ENCODE data around the gene PTPRM.
"Not testable (repeated sequence)": the region's sequence is repeated elsewhere in the genome, so short reads cannot be mapped to it uniquely, and the experiment has no call there.

PTPRM gene

GRCh38 chr18:8049147-8049546 lies 482.0 kb downstream of the PTPRM start:
- no peak overlapping the region for H3K9ac ChIP-seq (ENCODE audit: low read depth, low read length)
- H3K4me2 ChIP-seq (ENCODE audit: low read length) = peak overlapping the region; percentile 22
- H3K4me1 ChIP-seq (ENCODE audit: control insufficient read depth, insufficient read depth, low read length) = peaks cover 13% of the 10 kb centered on the region
- H3K4me3 ChIP-seq (ENCODE audit: low read length) = no peak overlapping the region
- H3K27me3 ChIP-seq (ENCODE audit: control insufficient read depth, insufficient read depth, low read length) = no peaks in the 10 kb centered on the region
- no peaks in the 10 kb centered on the region for H3K36me3 ChIP-seq (ENCODE audit: insufficient read depth, low read length)
- H3K9me3 ChIP-seq (replicated peaks; ENCODE audit: low read length) = no peaks in the 10 kb centered on the region

GRCh38 chr18:8050616-8051329 lies 483.7 kb downstream of the PTPRM start:
- Histone ChIP-seq H3K4me3 (ENCODE audit: low read length) (no peak overlapping the region), H3K4me1 (ENCODE audit: control insufficient read depth, insufficient read depth, low read length) (peaks cover 8% of the 10 kb centered on the region), H3K9me3 (replicated peaks; ENCODE audit: low read length) (no peaks in the 10 kb centered on the region)

GRCh38 chr18:8051453-8051852 lies 484.3 kb downstream of the PTPRM start:
- Histone ChIP-seq H3K4me2 (ENCODE audit: low read length) (no peak overlapping the region), H3K27me3 (ENCODE audit: control insufficient read depth, insufficient read depth, low read length) (no peaks in the 10 kb centered on the region), H3K4me1 (ENCODE audit: control insufficient read depth, insufficient read depth, low read length) (peaks cover 8% of the 10 kb centered on the region), H3K9ac (ENCODE audit: low read depth, low read length) (no peak overlapping the region), H3K4me3 (ENCODE audit: low read length) (no peak overlapping the region), H3K9me3 (replicated peaks; ENCODE audit: low read length) (no peaks in the 10 kb centered on the region), H3K36me3 (ENCODE audit: insufficient read depth, low read length) (no peaks in the 10 kb centered on the region)

More at GRCh38 chr18:8050616-8051329, 483.7 kb downstream of the PTPRM start:
- Histone ChIP-seq H3K9ac (ENCODE audit: low read depth, low read length) (no peak overlapping the region), H3K36me3 (ENCODE audit: insufficient read depth, low read length) (no peaks in the 10 kb centered on the region), H3K27me3 (ENCODE audit: control insufficient read depth, insufficient read depth, low read length) (no peaks in the 10 kb centered on the region), H3K4me2 (ENCODE audit: low read length) (no peak overlapping the region)

- Histone ChIP-seq H3K27me3 (ENCODE audit: control insufficient read depth, insufficient read depth, low read length) (no peaks in the 10 kb centered on the region), H3K4me1 (ENCODE audit: control insufficient read depth, insufficient read depth, low read length) (peaks cover 8% of the 10 kb centered on the region), H3K4me3 (ENCODE audit: low read length) (no peak overlapping the region), H3K9ac (ENCODE audit: low read depth, low read length) (no peak overlapping the region), H3K4me2 (ENCODE audit: low read length) (no peak overlapping the region), H3K9me3 (replicated peaks; ENCODE audit: low read length) (no peaks in the 10 kb centered on the region), H3K36me3 (ENCODE audit: insufficient read depth, low read length) (no peaks in the 10 kb centered on the region)
Observed at GRCh38 chr18:8052237-8052701, 485.2 kb downstream of the PTPRM start.

GRCh38 chr18:8056723-8057122 lies 489.6 kb downstream of the PTPRM start:
- Histone ChIP-seq H3K9me3 (replicated peaks; ENCODE audit: low read length) (no peaks in the 10 kb centered on the region), H3K27me3 (ENCODE audit: control insufficient read depth, insufficient read depth, low read length) (no peaks in the 10 kb centered on the region), H3K9ac (ENCODE audit: low read depth, low read length) (no peak overlapping the region), H3K4me1 (ENCODE audit: control insufficient read depth, insufficient read depth, low read length) (no peaks in the 10 kb centered on the region), H3K4me2 (ENCODE audit: low read length) (no peak overlapping the region), H3K4me3 (ENCODE audit: low read length) (no peak overlapping the region), H3K36me3 (ENCODE audit: insufficient read depth, low read length) (no peaks in the 10 kb centered on the region)

- not testable (repeated sequence) for H3K36me3 ChIP-seq (ENCODE audit: insufficient read depth, low read length); H3K9me3 ChIP-seq (replicated peaks; ENCODE audit: low read length); H3K27me3 ChIP-seq (ENCODE audit: control insufficient read depth, insufficient read depth, low read length); H3K9ac ChIP-seq (ENCODE audit: low read depth, low read length); H3K4me1 ChIP-seq (ENCODE audit: control insufficient read depth, insufficient read depth, low read length); H3K4me2 ChIP-seq (ENCODE audit: low read length); H3K4me3 ChIP-seq (ENCODE audit: low read length)
Observed at GRCh38 chr18:8063152-8063551, 496.0 kb downstream of the PTPRM start.

- Histone ChIP-seq H3K4me1 (ENCODE audit: control insufficient read depth, insufficient read depth, low read length) (no peaks in the 10 kb centered on the region), H3K4me2 (ENCODE audit: low read length) (no peak overlapping the region), H3K4me3 (ENCODE audit: low read length) (no peak overlapping the region), H3K9ac (ENCODE audit: low read depth, low read length) (no peak overlapping the region), H3K36me3 (ENCODE audit: insufficient read depth, low read length) (no peaks in the 10 kb centered on the region), H3K27me3 (ENCODE audit: control insufficient read depth, insufficient read depth, low read length) (no peaks in the 10 kb centered on the region), H3K9me3 (replicated peaks; ENCODE audit: low read length) (no peaks in the 10 kb centered on the region)
Observed at GRCh38 chr18:8063733-8064132, 496.6 kb downstream of the PTPRM start.

GRCh38 chr18:8065284-8065683 lies 498.2 kb downstream of the PTPRM start:
- H3K9ac ChIP-seq (ENCODE audit: low read depth, low read length) = no peak overlapping the region
- H3K4me3 ChIP-seq (ENCODE audit: low read length) = no peak overlapping the region
- peaks cover 3% of the 10 kb centered on the region for H3K36me3 ChIP-seq (ENCODE audit: insufficient read depth, low read length)
- no peaks in the 10 kb centered on the region for H3K4me1 ChIP-seq (ENCODE audit: control insufficient read depth, insufficient read depth, low read length)
- H3K4me2 ChIP-seq (ENCODE audit: low read length) = no peak overlapping the region
- no peaks in the 10 kb centered on the region for H3K9me3 ChIP-seq (replicated peaks; ENCODE audit: low read length)
- H3K27me3 ChIP-seq (ENCODE audit: control insufficient read depth, insufficient read depth, low read length) = no peaks in the 10 kb centered on the region

- Histone ChIP-seq H3K36me3 (ENCODE audit: insufficient read depth, low read length) (peaks cover 3% of the 10 kb centered on the region), H3K4me2 (ENCODE audit: low read length) (no peak overlapping the region), H3K9ac (ENCODE audit: low read depth, low read length) (no peak overlapping the region), H3K9me3 (replicated peaks; ENCODE audit: low read length) (no peaks in the 10 kb centered on the region), H3K4me3 (ENCODE audit: low read length) (no peak overlapping the region), H3K4me1 (ENCODE audit: control insufficient read depth, insufficient read depth, low read length) (no peaks in the 10 kb centered on the region), H3K27me3 (ENCODE audit: control insufficient read depth, insufficient read depth, low read length) (no peaks in the 10 kb centered on the region)
Observed at GRCh38 chr18:8065773-8066172, 498.7 kb downstream of the PTPRM start.

- H3K4me1 ChIP-seq (ENCODE audit: control insufficient read depth, insufficient read depth, low read length) = peaks cover 3% of the 10 kb centered on the region
- H3K4me3 ChIP-seq (ENCODE audit: low read length) = no peak overlapping the region
- no peak overlapping the region for H3K4me2 ChIP-seq (ENCODE audit: low read length)
- H3K36me3 ChIP-seq (ENCODE audit: insufficient read depth, low read length) = peaks cover 3% of the 10 kb centered on the region
- H3K27me3 ChIP-seq (ENCODE audit: control insufficient read depth, insufficient read depth, low read length) = no peaks in the 10 kb centered on the region
- no peak overlapping the region for H3K9ac ChIP-seq (ENCODE audit: low read depth, low read length)
- no peaks in the 10 kb centered on the region for H3K9me3 ChIP-seq (replicated peaks; ENCODE audit: low read length)
Observed at GRCh38 chr18:8069708-8070107, 502.6 kb downstream of the PTPRM start.

GRCh38 chr18:8073167-8073566 lies 506.1 kb downstream of the PTPRM start:
- H3K36me3 ChIP-seq (ENCODE audit: insufficient read depth, low read length) = peaks cover 3% of the 10 kb centered on the region
- H3K4me2 ChIP-seq (ENCODE audit: low read length) = no peak overlapping the region
- no peaks in the 10 kb centered on the region for H3K9me3 ChIP-seq (replicated peaks; ENCODE audit: low read length)
- peaks cover 3% of the 10 kb centered on the region for H3K4me1 ChIP-seq (ENCODE audit: control insufficient read depth, insufficient read depth, low read length)
- no peak overlapping the region for H3K9ac ChIP-seq (ENCODE audit: low read depth, low read length)
- H3K27me3 ChIP-seq (ENCODE audit: control insufficient read depth, insufficient read depth, low read length) = no peaks in the 10 kb centered on the region
- H3K4me3 ChIP-seq (ENCODE audit: low read length) = no peak overlapping the region

- H3K9me3 ChIP-seq (replicated peaks; ENCODE audit: low read length) = no peaks in the 10 kb centered on the region
- no peaks in the 10 kb centered on the region for H3K27me3 ChIP-seq (ENCODE audit: control insufficient read depth, insufficient read depth, low read length)
- H3K4me3 ChIP-seq (ENCODE audit: low read length) = no peak overlapping the region
- H3K36me3 ChIP-seq (ENCODE audit: insufficient read depth, low read length) = no peaks in the 10 kb centered on the region
- H3K9ac ChIP-seq (ENCODE audit: low read depth, low read length) = no peak overlapping the region
- no peak overlapping the region for H3K4me2 ChIP-seq (ENCODE audit: low read length)
- peaks cover 7% of the 10 kb centered on the region for H3K4me1 ChIP-seq (ENCODE audit: control insufficient read depth, insufficient read depth, low read length)
Observed at GRCh38 chr18:8080092-8080491, 513.0 kb downstream of the PTPRM start.

Measured in skeletal muscle satellite cell (primary cell).